Liver (tissue), 3 donors: ENCODE results near the gene LILRB2.

ENCODE experiments used
- JUND ChIP-seq, 2 donors: IDR thresholded peaks; 2 replicates each; pipeline ENCODE4 v1.6.1; 2016; ENCODE audit warnings: antibody characterized with exemption in 2 of 2
- YY1 ChIP-seq: IDR thresholded peaks from 2 replicates; pipeline ENCODE4 v1.6.1; 2016; ENCODE audit warnings: antibody characterized with exemption, mild to moderate bottlenecking
- TF ChIP-seq, protein P1 (sequence below): fragments of 150-350 bp; IDR thresholded peaks from 2 replicates; pipeline ENCODE4 v1.5.1; 2017; ENCODE audit warnings: improper control_type of control experiment, low read depth, low read length; ENCODE audit not compliant: missing input control
- TF ChIP-seq, protein P2 (sequence below): IDR thresholded peaks from 2 replicates; pipeline ENCODE4 v1.6.1; 2016; ENCODE audit warnings: antibody characterized with exemption
- donor health status: healthy.
- donor health status: healthy.

DNA sequence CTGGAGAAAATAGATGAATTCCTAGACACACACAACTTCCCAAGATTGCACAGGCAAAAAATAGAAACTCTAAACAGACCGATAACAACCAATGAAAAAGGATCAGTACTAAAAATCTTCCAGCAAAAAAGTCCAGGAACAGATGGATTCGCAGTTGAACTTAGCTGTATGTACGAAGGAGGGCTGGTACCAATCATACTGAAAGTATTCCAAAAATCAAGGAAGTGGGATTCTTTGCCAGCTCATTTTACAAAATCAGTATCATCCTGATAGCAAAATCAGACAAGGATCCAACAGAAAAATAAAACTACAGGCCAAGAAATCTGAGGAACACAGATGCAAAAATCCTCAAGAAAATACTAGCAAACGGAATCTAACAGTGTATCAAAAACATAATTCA is 6.5 kb upstream of the LILRB2 start:
- TF ChIP-seq, protein P1, sequence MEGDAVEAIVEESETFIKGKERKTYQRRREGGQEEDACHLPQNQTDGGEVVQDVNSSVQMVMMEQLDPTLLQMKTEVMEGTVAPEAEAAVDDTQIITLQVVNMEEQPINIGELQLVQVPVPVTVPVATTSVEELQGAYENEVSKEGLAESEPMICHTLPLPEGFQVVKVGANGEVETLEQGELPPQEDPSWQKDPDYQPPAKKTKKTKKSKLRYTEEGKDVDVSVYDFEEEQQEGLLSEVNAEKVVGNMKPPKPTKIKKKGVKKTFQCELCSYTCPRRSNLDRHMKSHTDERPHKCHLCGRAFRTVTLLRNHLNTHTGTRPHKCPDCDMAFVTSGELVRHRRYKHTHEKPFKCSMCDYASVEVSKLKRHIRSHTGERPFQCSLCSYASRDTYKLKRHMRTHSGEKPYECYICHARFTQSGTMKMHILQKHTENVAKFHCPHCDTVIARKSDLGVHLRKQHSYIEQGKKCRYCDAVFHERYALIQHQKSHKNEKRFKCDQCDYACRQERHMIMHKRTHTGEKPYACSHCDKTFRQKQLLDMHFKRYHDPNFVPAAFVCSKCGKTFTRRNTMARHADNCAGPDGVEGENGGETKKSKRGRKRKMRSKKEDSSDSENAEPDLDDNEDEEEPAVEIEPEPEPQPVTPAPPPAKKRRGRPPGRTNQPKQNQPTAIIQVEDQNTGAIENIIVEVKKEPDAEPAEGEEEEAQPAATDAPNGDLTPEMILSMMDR = no peak
- TF ChIP-seq, protein P2, sequence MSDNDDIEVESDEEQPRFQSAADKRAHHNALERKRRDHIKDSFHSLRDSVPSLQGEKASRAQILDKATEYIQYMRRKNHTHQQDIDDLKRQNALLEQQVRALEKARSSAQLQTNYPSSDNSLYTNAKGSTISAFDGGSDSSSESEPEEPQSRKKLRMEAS = no peak
- no peak for TF ChIP-seq YY1
- no peak for TF ChIP-seq JUND (IDR thresholded peaks at IDR 0.05)
